GM18861 (cell line): Measurements from ENCODE around the gene PINLYP.
"Not testable (repeated sequence)": the region's sequence is repeated elsewhere in the genome, so short reads cannot be mapped to it uniquely, and the experiment has no call there.

Experiments used
- ATAC-seq: cut with Tn5 transposase; IDR thresholded peaks from one replicate; pipeline ENCODE4 v1.9.1; 2021; ENCODE audit not compliant: unreplicated experiment

The PINLYP gene

DNA sequence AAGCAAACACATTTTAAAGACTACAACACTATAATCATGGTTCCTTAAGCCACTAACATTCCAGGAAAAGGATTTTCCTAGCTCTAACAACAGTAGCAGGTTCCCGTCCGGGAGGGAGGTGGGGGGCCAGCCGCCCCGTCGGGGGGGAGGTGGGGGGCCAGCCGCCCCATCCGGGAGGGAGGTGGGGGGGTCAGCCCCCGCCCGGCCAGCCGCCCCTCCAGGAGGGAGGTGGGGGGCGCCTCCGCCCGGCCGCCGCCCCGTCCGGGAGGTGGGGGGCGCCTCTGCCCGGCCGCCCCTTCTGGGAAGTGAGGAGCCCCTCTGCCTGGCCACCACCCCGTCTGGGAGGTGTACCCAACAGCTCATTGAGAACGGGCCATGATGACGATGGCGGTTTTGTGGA lies 27.7 kb upstream of the PINLYP start:
- ATAC-seq: not testable (repeated sequence)

DNA sequence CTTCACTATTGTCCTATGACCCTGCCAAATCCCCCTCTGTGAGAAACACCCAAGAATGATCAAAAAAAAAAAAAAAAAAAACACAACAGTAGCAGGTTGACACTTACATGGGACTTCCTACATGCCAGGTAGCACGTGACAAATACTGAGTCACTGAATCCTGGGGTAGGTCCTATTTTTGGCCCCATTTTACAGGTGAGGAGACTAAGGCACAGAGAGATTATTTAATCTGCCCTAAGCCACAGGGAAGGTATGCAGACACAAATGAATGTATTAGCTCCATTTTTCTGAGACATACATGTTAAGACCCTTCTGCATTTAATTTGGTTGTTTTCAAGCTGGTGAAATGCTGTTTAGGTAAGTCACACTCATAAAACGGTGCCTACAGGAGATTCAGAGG lies 26.9 kb upstream of the PINLYP start:
- ATAC-seq: no peak

DNA sequence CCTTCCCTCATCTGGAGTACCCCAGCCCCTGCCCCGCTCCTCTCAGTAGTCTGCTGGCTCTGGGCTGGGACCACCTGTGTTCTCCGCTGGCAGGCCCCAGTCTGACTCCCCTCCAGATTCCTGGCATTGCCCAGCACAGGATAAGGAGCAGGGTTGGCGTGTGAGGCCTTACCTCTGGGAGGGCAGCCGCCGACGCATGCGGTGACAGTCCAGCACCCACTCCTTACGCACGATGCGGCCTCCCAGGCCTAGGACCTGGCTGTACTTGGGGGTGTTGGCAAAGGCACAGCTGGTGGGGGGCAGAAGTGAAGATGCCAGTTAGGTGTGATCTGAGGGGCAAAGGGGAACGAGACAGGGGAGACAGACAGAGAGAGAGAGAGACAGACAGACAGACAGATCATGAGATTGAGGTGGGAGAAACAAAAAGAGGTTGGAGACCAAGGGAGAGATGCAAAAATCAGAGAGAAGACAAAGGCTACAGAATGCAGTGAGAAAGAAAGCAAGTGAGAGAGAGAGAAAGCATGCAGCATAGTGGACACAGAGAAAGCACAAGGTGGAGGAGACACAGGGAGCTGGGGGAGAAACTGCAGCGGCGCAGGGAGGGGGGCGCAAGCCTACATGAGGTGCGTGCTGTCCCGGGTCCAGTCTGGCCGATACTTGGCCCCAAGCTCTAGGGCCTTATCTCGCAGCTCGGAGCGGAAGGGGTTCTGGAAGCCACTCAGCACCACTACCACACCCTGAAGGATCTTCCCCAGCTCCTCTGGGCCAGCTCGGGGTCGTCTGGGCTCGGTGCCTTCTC lies 24.0 kb upstream of the PINLYP start:
- no peak for ATAC-seq

DNA sequence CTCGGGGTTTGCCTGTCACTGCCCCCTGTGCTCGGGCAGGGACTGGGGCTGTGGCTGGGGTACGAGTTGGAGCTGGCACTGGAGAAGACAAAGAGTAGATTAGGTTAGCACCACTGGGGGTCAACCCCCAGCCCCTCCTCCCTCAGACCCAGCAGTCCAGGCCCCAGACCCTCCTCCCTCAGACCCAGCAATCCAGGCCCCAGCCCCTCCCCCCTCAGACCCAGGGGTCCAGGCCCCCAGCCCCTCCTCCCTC lies 23.5 kb upstream of the PINLYP start:
- no peak for ATAC-seq

DNA sequence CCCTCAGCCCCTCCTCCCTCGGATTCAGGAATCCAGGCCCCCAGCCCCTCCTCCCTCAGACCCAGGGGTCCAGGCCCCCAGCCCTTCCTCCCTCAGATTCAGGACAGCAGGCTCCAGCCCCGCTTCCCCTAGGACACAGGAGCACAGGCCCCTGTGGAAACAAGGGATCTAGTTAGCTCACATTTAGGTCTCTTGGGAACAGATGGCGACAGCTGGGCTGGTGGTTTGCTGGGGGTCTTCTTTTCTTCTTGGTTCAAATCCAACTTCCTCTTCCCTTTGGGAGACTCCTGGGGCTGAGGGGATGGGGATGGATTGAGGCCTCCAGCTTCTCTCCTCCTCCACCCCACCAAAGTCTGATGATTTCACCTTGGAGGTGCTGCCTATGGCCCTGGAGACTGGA lies 23.0 kb upstream of the PINLYP start:
- ATAC-seq: no peak

DNA sequence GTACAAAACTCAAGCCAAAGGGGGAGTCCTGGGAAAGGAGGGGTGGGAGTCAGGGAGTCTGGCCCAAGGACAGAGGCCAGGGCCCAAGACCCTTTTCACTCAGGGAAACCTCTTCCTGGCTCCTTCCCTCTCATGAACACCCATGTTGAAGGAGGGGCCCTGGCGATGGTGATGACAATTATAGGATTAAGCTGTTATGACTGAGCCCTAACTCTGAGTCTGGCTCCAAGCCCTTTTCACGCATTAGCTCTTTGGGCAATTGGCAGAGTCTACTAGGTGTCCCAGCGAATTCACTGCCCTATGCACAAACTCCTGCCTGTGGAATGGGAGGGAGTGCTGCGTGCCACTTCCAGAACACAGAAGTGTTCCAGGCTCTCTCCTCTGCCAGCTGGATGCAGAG lies 21.9 kb upstream of the PINLYP start:
- no peak for ATAC-seq

- ATAC-seq: no peak
These were observed 21.2 kb upstream of the PINLYP start for GRCh38 chr19:43554317-43554895.

DNA sequence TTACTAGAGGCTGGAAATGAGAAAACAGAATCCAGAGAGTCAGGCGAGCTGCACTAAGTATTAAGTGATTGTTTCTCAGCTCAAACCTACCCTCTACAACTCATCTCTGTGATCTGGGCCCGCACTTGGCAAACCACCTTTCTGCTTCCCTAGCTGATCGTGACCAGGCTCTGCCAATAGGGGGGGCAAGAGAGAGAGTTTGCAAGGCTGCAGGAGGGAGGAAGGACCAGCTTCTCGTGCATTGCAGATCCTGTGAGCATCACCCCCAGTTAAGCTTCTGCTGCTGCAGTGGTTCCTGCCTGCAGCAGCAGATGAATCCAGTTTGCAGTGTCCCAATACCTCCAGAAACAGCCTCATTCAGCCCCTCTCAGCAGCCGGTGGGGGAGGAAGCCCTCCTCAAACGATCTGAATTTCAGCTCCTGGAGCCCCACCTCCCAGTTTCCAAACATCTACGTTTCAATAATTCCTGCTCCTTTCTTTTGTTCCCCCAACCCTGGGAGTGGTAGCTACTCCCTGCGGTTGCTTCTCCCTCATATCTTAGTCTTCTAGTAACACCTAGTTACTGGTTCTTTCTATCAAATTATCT lies 20.3 kb upstream of the PINLYP start:
- no peak for ATAC-seq

DNA sequence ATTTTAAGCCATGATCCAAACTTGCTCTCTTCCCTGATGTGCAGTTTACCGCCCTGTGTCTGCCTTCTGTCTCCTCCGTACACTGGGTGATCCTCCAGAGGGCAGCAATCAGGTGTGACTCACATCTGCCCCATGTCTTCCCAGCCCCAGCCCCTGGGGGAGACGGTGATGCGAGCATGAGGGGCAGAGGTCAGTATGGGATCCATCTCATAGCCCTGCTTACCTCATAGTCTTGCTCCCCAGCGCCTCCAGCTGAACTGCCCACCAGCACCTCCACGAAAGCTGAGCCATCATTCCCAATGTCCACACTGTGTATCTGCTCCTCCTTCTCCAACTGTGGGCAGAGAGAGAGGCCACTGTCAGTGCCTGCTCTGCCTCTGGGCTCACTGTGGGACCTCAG lies 14.9 kb upstream of the PINLYP start:
- no peak for ATAC-seq

GRCh38 chr19:43561139-43561970 lies 14.2 kb upstream of the PINLYP start:
- no peak for ATAC-seq

DNA sequence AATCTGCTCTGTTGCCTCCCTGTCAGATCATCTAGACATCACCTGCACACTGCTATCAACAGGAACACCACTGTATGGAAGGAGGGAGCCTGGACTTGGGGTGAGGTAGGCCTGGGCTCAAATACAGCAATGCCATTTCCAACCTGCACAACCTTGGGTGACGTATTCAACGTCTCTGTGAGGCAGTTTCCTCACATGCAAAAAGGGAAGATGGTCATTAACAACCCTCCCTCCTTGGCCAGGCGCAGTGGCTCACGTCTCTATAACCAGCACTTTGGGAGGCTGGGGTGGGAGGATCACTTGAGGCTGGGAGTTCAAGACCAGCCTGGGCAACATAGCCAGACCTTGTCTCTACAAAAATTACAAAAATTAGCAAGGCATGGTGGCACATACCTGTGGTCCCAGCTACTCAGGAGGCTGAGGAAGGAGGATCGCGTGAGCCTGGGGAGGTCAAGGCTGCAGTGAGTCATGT lies 13.3 kb upstream of the PINLYP start:
- no peak for ATAC-seq

GRCh38 chr19:43562698-43563241 lies 12.8 kb upstream of the PINLYP start:
- ATAC-seq: peak; percentile 77

- ATAC-seq: no peak
These were observed 11.7 kb upstream of the PINLYP start for GRCh38 chr19:43563816-43564457.

DNA sequence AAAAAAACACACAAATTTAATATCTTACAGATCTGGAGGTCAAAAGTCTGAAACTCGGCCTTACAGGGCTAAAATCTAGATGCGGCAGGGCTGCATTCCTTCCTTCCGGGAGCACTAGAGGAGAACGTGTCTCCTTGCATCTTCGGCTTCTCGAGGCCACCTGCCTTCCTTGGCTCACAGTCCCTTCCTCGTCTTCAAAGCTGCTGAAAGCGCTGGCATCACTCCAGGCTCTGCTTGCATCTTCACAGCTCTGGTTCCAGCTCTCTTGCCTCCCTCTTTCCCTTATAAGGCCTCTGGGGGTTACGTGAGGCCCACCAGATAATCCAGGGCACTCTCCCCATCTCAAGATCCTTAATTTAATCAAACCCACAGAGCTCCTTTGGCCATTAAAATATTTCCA lies 10.8 kb upstream of the PINLYP start:
- ATAC-seq: no peak

DNA sequence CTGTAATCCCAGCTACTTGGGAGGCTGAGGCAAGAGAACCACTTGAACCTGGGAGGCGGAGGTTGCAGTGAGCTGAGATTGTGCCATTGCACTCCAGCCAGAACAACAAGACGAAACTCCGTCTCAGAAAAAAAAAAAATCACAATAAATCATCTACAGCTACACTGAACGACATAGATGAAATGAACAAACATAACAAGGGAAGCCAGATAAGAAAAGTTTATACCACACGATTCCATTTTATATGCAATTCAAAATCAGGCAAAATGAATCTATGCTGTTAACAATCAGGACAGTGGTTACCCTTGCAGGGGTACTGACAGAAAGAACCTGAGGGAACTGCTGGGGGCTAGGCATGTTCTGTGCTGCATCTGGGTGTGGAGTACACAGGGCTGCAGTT lies 5.9 kb upstream of the PINLYP start:
- no peak for ATAC-seq

- ATAC-seq: no peak
These were observed 5.3 kb upstream of the PINLYP start for GRCh38 chr19:43570174-43570791.

DNA sequence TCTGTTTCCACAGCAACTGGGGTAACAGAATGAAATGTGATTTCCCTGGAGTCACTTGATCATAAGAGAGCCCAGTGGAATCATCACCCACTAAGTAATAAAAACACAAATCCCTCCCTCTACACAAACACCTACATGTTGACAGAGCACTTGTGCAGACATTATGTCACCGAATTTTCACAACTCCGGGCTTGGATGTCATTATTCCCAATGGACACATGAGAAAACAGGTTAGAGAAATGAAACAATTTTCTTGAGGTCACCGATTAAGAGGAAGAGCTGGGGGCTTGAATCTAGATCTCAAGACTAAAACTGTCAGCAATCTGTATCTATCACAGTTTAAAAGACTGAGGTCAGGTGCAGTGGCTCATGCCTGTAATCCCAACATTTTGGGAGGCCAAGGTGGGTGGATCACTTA lies 3.4 kb upstream of the PINLYP start:
- ATAC-seq: no peak

DNA sequence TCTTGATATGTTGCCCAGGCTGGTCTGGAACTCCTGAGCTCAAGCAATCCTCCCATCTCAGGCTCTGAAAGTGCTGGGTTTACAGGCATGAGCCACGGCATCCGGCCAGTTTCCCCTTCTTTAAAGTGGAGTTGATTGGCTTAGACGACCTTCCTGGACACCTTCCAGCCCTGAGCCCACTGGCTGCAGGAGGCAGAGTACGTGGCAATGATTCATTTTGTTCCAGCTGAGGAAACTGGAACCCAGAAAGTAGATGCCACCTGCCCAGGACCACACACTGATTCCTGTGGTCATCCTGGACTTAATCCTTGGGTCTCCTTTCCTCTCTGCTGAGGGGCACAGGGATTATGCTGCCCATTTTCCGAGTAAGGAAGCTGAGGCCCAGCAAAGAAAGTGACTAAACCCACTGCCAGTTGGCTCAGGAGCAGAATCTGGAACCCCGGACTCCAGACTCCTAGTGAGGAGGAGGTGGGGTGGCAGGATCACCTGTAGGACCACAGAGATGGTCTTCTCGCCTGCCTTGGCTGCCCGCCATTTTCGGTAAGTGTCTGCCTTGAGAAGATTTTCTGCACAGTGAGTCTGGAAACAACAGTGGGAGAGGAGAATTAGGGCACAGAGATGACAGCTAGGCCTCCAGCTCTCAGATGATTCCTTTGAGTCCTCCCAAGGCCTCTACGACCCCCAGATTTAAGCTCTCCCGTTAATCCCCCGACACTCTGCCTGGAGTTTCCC lies 1.0 kb upstream of the PINLYP start:
- no peak for ATAC-seq

- ATAC-seq: no peak
These were observed 616 bp downstream of the PINLYP start for GRCh38 chr19:43575955-43576878.
